ENCODE results near the gene EDARADD. TPM values are rescaled to one million over a fixed set of nuclear protein-coding genes. Genes with fewer than 3 reads are reported as not detected.
"Not testable (repeated sequence)": the region's sequence is repeated elsewhere in the genome, so short reads cannot be mapped to it uniquely, and the experiment has no call there.

Gene EDARADD
- polyA plus RNA-seq = under 1 TPM in 2 of 4 donors, not detected in 2; 0.13 to 0.53 TPM
- long read RNA-seq, donor 1 = 0 reads
- long read RNA-seq, donor 2 = 0 reads
- long read RNA-seq, donor 3, partial matches to known transcripts = 0 of 1 reads
- long read RNA-seq, donor 3, other reads (novel, unspliced or antisense) = 0 of 1 reads
- long read RNA-seq, donor 4 = 0 reads
- long read RNA-seq, donor 5, partial matches to known transcripts = 0 of 1 reads
- long read RNA-seq, donor 5, other reads (novel, unspliced or antisense) = 0 of 1 reads
- long read RNA-seq, donor 6 = 0 reads
- long read RNA-seq, donor 7 = 0 reads
- long read RNA-seq, donor 8 = 0 reads
- long read RNA-seq, donor 9 = 0 reads
- long read RNA-seq, donor 10 = 0 reads

DNA sequence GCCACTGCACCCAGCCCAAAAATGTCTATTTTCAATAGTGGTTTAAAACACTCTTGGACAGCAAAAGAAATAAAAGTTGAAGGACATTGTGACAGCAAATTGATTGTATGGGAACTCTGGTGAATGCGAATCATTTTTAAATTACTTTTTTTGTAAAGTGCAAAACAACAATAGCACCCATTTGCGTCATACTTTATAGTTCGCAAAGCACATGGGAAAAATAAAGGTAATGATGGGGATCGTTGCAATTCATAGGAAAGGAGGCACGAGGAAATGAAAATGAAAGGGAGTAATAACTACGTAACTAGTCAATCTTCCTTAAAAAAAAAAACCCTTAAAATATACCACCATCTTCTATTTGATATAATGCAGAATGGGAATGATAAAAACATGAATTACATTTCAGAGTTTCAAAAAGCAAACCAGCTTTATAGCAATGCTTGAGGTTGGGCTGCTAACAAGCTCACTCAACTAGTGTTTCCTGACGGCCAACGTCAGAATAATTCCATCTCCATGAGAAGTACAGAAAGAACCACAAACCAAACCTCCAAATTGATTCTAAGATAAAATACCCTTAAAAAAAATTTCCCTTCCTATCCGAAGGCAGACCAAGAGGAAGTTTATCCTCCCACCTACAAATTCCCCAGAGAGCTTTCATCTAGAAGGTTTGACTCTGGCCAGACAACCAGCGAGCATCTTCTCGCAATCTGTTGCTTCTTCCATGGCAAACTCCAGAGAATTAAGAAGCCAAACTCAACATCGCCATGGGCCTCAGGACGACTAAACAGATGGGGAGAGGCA is at the start of gene EDARADD:
Gene EDARADD (plus strand): TSS at position 606 of the 801 bp plus-strand sequence. CDS start 159 bp downstream, at position 765.
- Histone ChIP-seq H3K9me3 (ENCODE audit: control insufficient read depth in 2 of 2, insufficient read depth in 1 of 2, low read depth in 1 of 2, low read length in 1 of 2) (no peaks in the 10 kb centered on the region), H3K27me3 (ENCODE audit: control insufficient read depth in 3 of 3, insufficient read depth in 3 of 3, low read length in 3 of 3) (peaks cover 0 to 39% (median 2%) of the 10 kb centered on the region in 3 donors), H3K27ac (ENCODE audit: low read depth in 1 of 3, low read length in 2 of 3) (no peak within 1 kb of the TSS), H3K36me3 (ENCODE audit: control insufficient read depth in 3 of 3, insufficient read depth in 2 of 3, low read depth in 1 of 3, low read length in 3 of 3) (no peaks in the 10 kb centered on the region), H3K4me1 (ENCODE audit: control insufficient read depth in 3 of 3, insufficient read depth in 2 of 3, low read depth in 1 of 3, low read length in 2 of 3) (peaks cover 0 to 3% (median 0%) of the 10 kb centered on the region in 3 donors), H3K4me3 (ENCODE audit: low read depth in 1 of 3, low read length in 3 of 3) (peak within 1 kb of the TSS; percentile 35 to 59 (median 50))
- WGBS, 3 donors = 79 to 85% (median 84%) methylated on average over 13 of the region's 13 CpGs
- no peak for FAIRE-seq
- no peak for DNase-seq

DNA sequence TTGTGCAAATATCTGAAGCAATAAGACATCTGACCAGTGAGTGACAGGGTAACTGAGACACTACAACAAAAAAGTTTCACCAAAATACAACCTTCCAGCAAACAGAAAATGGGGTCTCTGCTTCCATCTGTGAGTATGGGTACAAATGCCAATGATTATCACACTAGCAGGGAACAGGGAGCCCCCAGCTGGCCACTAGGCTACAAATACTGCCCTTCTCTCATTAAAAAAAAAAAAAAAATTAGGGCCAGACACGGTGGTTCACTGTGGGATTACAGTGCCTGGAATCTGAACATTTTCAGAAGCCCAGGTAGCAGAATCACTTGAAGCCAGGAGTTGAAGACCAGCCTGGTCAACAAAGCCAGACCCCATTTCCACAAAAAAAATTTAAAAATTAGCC is 48.4 kb upstream of the EDARADD start:
- WGBS, 3 donors = 11 to 26% (median 22%) methylated on average over 1 of the region's 1 CpG
- Histone ChIP-seq H3K36me3 (ENCODE audit: control insufficient read depth in 3 of 3, insufficient read depth in 2 of 3, low read depth in 1 of 3, low read length in 3 of 3) (no peaks in the 10 kb centered on the region), H3K9me3 (ENCODE audit: control insufficient read depth in 2 of 2, insufficient read depth in 1 of 2, low read depth in 1 of 2, low read length in 1 of 2) (peaks cover 0 to 6% of the 10 kb centered on the region in 2 donors), H3K27ac (ENCODE audit: low read depth in 1 of 3, low read length in 2 of 3) (no peak overlapping the region), H3K4me3 (ENCODE audit: low read depth in 1 of 3, low read length in 3 of 3) (no peak overlapping the region), H3K4me1 (ENCODE audit: control insufficient read depth in 3 of 3, insufficient read depth in 2 of 3, low read depth in 1 of 3, low read length in 2 of 3) (no peaks in the 10 kb centered on the region), H3K27me3 (ENCODE audit: control insufficient read depth in 3 of 3, insufficient read depth in 3 of 3, low read length in 3 of 3) (no peaks in the 10 kb centered on the region)
- DNase-seq (no peak), FAIRE-seq (no peak)

DNA sequence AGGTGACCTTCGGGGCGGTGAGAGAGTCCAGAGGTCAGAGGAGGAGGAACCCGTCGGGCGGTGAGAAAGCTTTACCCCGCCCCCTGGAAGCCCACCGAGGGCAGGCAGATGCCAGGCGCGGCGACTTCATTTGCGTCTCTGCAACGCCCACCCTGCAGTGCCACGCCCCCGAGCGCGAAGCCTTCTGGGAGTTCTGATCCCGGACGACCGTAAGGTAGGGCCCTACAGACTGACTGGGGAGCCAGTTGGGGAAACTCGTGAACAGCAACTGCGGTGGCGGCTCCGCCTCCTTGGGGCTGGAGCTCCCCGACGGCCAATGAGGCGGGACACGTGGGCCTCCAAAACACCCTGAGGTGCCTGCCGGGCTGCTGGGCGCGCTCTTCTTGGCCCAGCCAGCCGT is 46.0 kb upstream of the EDARADD start:
- H3K9me3 ChIP-seq (ENCODE audit: control insufficient read depth in 2 of 2, insufficient read depth in 1 of 2, low read depth in 1 of 2, low read length in 1 of 2) = peaks cover 0 to 6% of the 10 kb centered on the region in 2 donors
- WGBS, 3 donors = 93 to 96% (median 94%) methylated on average over 29 to 31 of the region's 31 CpGs
- no peak overlapping the region for H3K27ac ChIP-seq (ENCODE audit: low read depth in 1 of 3, low read length in 2 of 3)
- FAIRE-seq (no peak), DNase-seq (no peak)
- no peaks in the 10 kb centered on the region for H3K27me3 ChIP-seq (ENCODE audit: control insufficient read depth in 3 of 3, insufficient read depth in 3 of 3, low read length in 3 of 3)
- H3K4me1 ChIP-seq (ENCODE audit: control insufficient read depth in 3 of 3, insufficient read depth in 2 of 3, low read depth in 1 of 3, low read length in 2 of 3) = no peaks in the 10 kb centered on the region
- no peak overlapping the region for H3K4me3 ChIP-seq (ENCODE audit: low read depth in 1 of 3, low read length in 3 of 3)
- no peaks in the 10 kb centered on the region for H3K36me3 ChIP-seq (ENCODE audit: control insufficient read depth in 3 of 3, insufficient read depth in 2 of 3, low read depth in 1 of 3, low read length in 3 of 3)

DNA sequence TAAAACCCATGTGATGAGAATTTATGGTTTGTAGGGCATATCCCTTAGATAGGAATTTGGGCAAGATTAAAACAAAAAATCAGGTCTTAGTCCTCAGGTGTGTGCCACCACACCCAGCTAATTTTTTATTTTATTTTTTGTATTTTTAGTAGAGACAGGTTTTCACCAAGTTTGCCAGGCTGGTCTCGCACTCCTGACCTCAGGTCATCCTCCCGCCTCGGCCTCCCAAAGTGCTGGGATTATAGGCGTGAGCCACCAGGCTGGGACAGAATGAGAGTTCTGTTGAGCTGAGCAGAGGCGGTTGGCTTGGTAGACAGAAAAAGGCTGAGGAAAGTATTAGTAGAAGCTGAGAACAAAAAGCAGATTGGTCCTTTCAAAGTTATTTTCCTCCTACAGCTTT is 43.8 kb upstream of the EDARADD start:
- WGBS, 3 donors = 90 to 95% (median 93%) methylated on average over 5 of the region's 5 CpGs
- H3K27me3 ChIP-seq (ENCODE audit: control insufficient read depth in 3 of 3, insufficient read depth in 3 of 3, low read length in 3 of 3) = no peaks in the 10 kb centered on the region
- FAIRE-seq = no peak

DNA sequence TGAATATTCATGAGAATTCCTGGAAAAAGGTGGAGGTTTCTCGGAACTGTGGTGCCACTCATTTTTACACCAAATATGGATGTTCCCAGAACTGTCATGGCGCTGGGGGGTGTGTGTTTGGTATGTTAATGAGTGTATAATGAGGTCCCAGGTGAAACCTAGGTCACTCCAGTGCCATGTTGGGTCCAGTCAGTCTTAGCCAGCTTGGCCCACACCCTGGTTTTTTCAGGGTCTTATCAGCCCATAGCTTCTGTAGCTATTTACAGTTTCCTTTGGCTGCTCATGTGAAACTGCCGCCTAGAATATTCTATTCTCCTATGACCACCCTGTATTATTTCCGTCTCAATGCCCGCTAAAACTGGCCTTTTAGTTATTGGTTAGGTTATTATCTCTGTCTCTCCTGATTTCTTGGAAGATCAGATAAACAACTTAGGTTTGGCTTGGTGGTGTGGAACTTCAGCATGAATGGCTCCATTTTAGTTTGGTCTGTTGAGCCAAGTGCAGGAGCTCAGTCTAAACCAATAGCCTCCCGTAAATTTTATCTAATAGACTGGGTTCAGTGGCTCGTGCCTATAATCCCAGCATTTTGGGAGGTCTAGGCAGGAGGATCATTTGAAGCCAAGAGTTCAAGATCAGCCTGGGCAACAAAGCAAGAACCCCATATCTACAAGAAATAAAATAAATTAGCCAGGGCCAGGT is 42.1 kb upstream of the EDARADD start:
- FAIRE-seq (no peak), DNase-seq (no peak)
- Histone ChIP-seq H3K9me3 (ENCODE audit: control insufficient read depth in 2 of 2, insufficient read depth in 1 of 2, low read depth in 1 of 2, low read length in 1 of 2) (peaks cover 0 to 6% of the 10 kb centered on the region in 2 donors), H3K4me1 (ENCODE audit: control insufficient read depth in 3 of 3, insufficient read depth in 2 of 3, low read depth in 1 of 3, low read length in 2 of 3) (no peaks in the 10 kb centered on the region), H3K27me3 (ENCODE audit: control insufficient read depth in 3 of 3, insufficient read depth in 3 of 3, low read length in 3 of 3) (no peaks in the 10 kb centered on the region), H3K27ac (ENCODE audit: low read depth in 1 of 3, low read length in 2 of 3) (no peak overlapping the region), H3K4me3 (ENCODE audit: low read depth in 1 of 3, low read length in 3 of 3) (no peak overlapping the region), H3K36me3 (ENCODE audit: control insufficient read depth in 3 of 3, insufficient read depth in 2 of 3, low read depth in 1 of 3, low read length in 3 of 3) (no peaks in the 10 kb centered on the region)
- WGBS, 3 donors = 89 to 94% (median 91%) methylated on average over 7 of the region's 7 CpGs

More for the DNA sequence above, 43.8 kb upstream of the EDARADD start:
- no peak overlapping the region for H3K4me3 ChIP-seq (ENCODE audit: low read depth in 1 of 3, low read length in 3 of 3)
- no peaks in the 10 kb centered on the region for H3K36me3 ChIP-seq (ENCODE audit: control insufficient read depth in 3 of 3, insufficient read depth in 2 of 3, low read depth in 1 of 3, low read length in 3 of 3)
- no peaks in the 10 kb centered on the region for H3K4me1 ChIP-seq (ENCODE audit: control insufficient read depth in 3 of 3, insufficient read depth in 2 of 3, low read depth in 1 of 3, low read length in 2 of 3)
- DNase-seq = no peak
- peaks cover 0 to 6% of the 10 kb centered on the region in 2 donors for H3K9me3 ChIP-seq (ENCODE audit: control insufficient read depth in 2 of 2, insufficient read depth in 1 of 2, low read depth in 1 of 2, low read length in 1 of 2)
- H3K27ac ChIP-seq (ENCODE audit: low read depth in 1 of 3, low read length in 2 of 3) = no peak overlapping the region

DNA sequence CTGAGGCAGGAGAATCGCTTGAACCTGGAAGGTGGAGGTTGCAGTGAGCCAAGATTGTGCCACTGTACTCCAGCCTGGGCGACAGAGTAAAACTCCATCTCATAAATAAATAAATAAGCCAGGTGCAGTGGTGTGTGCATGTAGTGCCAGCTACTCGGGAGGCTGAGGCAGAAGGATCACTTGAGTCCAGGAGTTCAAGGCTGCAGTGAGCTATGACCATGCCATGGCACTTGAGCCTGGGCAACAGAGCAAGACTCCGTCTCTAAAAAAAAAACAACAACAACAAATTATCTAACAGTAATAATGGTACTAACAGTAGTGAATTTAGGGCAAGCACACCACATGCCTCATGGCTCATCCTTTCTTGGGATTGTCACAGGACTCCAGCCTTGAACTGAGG is 41.3 kb upstream of the EDARADD start:
- not testable (repeated sequence) for H3K36me3 ChIP-seq (ENCODE audit: control insufficient read depth in 3 of 3, insufficient read depth in 2 of 3, low read depth in 1 of 3, low read length in 3 of 3); H3K27me3 ChIP-seq (ENCODE audit: control insufficient read depth in 3 of 3, insufficient read depth in 3 of 3, low read length in 3 of 3); FAIRE-seq; H3K4me1 ChIP-seq (ENCODE audit: control insufficient read depth in 3 of 3, insufficient read depth in 2 of 3, low read depth in 1 of 3, low read length in 2 of 3); H3K27ac ChIP-seq (ENCODE audit: low read depth in 1 of 3, low read length in 2 of 3); DNase-seq; H3K9me3 ChIP-seq (ENCODE audit: control insufficient read depth in 2 of 2, insufficient read depth in 1 of 2, low read depth in 1 of 2, low read length in 1 of 2); H3K4me3 ChIP-seq (ENCODE audit: low read depth in 1 of 3, low read length in 3 of 3)
- WGBS, 3 donors = 87 to 94% (median 89%) methylated on average over 4 of the region's 4 CpGs

DNA sequence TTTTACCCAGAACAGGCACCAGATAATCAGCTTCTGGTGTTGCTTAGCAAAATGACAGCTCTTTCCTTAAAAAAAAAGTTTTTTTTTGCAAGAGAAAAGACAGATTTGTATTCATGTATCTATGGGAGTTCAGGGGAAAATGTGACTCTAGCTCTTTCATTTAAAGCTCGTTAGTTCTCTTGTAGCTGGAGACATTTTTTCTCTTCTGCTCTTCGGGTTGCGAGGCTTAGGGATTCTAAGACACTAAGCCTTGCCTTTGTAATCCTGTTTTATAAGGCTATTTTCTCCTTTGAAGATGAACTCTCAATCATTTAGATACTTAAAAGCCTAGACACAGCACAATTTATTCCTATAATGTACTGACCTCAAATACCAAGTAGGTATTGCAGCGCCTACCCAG is 40.3 kb upstream of the EDARADD start:
- DNase-seq = no peak
- Histone ChIP-seq H3K4me3 (ENCODE audit: low read depth in 1 of 3, low read length in 3 of 3) (no peak overlapping the region), H3K36me3 (ENCODE audit: control insufficient read depth in 3 of 3, insufficient read depth in 2 of 3, low read depth in 1 of 3, low read length in 3 of 3) (no peaks in the 10 kb centered on the region), H3K4me1 (ENCODE audit: control insufficient read depth in 3 of 3, insufficient read depth in 2 of 3, low read depth in 1 of 3, low read length in 2 of 3) (no peaks in the 10 kb centered on the region), H3K27me3 (ENCODE audit: control insufficient read depth in 3 of 3, insufficient read depth in 3 of 3, low read length in 3 of 3) (no peaks in the 10 kb centered on the region), H3K27ac (ENCODE audit: low read depth in 1 of 3, low read length in 2 of 3) (no peak overlapping the region), H3K9me3 (ENCODE audit: control insufficient read depth in 2 of 2, insufficient read depth in 1 of 2, low read depth in 1 of 2, low read length in 1 of 2) (no peaks in the 10 kb centered on the region)
- 87 to 96% (median 87%) methylated on average over 4 of the region's 4 CpGs for WGBS, 3 donors
- FAIRE-seq = no peak

All from small intestine (tissue), 16 donors.